Bone marrow (tissue), 2 donors: Measurements from ENCODE around the gene RFTN1.

ENCODE experiments used
- DNase-seq, 2 donors: peaks; one replicate each; lab custom pipeline; 2025; lab: John Stamatoyannopoulos, UW

Gene RFTN1

DNA sequence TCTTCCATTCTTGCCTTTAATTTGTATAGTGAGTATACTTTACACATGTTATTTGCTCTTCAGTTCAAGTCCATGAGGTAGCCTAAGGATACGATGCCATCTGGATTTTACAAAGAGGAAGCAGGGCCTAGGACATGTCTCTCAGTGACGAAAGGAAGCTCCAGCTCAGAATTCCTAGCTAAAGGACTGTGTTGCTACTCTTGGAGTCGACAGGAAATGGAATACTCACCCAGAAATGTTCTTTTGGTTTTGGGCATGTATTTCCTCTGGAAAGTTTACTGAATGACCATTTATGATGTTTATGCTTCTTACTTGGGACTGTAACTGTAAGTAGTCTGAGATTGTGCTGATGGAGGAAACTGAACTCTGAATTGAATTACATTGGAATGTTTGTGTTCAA lies 236.0 kb downstream of the RFTN1 start:
- no peak for DNase-seq

DNA sequence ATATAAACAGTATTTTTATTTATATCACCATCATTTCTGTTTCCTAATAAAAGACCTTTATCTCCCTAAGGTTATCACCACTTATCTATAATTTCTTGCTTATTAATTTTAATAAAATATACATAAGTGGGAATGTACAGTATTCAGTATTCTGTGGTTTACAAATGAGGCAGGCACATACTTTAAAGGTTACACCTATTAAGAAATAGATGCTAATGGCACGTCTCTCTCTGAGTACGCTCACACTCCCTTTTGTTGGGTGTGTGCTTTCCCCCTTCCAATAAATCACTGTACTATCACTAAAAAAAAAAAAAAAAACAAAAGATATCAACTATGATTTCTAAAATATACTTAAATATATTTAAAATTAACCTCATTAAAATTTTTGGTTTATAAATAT lies 239.6 kb downstream of the RFTN1 start:
- no peak for DNase-seq

GRCh38 chr3:16272588-16272987 lies 240.9 kb downstream of the RFTN1 start:
- DNase-seq, result no peak

DNA sequence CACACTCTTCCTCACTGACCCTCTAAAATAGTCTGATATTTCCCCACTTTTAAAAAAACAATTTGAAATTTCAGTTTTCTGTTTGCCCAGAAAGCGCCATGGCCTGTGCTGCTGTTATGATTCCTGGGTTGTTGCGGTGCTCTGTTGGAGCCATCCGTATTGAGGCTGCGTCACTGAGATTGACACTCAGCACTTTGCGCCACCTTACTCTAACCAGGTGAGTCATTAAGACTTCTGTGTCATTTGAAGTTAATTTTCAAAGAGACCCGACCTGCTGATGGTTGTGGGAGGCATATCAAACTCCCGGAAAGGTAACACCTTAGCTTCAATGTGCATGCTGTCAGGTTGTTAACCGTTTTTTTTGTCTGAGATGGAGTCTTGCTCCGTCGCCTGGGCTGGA lies 242.6 kb downstream of the RFTN1 start:
- DNase-seq, result no peak

DNA sequence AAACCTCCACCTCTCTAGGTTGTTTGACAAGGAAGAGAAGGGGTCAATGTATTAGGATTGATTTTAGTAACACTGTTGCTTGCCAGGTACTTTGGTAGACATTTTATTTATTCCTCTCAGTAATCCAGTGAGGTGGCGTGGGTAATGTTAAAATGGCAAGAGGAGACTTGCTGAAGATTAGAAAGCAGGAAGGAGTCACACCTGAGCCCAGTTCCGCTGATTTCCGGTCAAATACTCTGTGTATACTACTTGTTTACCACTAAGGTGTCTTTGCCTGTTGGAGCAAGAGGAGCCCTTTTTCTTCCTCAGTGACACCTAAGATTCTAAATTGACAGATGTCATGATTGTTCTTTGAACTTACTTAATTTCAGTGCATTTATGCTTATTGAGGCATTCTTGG lies 246.8 kb downstream of the RFTN1 start:
- DNase-seq, result no peak
